Testis (tissue), 2 donors: ENCODE results near the gene NUBP2.

Source experiments
- POLR2A ChIP-seq: fragments of 450-650 bp; IDR thresholded peaks from one replicate; pipeline ENCODE4 v1.6.1; 2017; ENCODE audit warnings: antibody characterized with exemption, mild to moderate bottlenecking, moderate library complexity
- TF ChIP-seq, protein P1 (sequence below), 3 experiments: fragments of 450-650 bp in 2 of 3; fragments of 200-600 bp in 1 of 3; sonication (generic) in 1 of 3; IDR thresholded peaks; one replicate each; pipeline ENCODE4 v1.5.1; 2016 to 2019; ENCODE audit warnings: antibody characterized with exemption in 3 of 3, mild to moderate bottlenecking in 2 of 3, moderate library complexity in 1 of 3

DNA sequence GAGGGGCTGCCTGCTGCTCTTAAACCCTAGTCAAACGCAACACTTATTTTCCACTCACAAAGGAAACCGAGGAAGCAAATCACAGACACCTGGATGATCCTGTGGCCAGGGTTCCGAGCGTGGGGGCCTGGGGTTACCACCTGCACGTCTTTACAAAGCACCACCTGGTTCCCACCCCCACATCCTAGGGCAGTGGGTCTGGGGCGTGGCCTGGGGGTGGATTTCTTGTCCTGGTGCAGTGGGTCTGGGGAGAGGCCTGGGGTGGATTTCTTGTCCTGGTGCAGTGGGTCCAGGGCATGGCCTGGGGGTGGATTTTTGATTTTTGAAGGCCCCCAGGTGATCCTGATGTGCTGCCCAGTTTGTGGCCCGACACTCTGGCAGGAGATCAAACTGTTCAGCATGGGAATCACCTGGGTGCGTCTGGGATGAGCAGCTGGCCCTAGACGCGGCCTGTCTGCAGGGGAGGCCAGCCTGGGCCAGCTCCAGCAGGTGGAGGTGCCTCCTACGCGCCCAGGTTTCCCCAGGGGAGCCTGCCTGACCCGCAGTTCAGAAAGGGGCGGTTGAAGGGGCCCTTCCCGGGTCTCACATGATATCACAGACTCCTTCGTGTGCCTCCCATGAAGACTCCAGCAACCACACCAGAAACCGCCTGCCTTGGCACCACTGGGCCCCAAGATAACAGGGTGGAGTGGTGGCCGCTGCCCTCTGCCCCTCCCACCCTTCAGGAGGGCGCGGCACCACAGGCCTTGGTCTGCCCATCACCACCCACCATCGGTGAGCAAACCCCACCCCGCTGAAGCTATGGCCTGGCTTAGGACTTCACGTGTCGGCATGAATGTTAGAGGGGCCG is 37.6 kb downstream of the NUBP2 start:
- TF ChIP-seq, protein P1, sequence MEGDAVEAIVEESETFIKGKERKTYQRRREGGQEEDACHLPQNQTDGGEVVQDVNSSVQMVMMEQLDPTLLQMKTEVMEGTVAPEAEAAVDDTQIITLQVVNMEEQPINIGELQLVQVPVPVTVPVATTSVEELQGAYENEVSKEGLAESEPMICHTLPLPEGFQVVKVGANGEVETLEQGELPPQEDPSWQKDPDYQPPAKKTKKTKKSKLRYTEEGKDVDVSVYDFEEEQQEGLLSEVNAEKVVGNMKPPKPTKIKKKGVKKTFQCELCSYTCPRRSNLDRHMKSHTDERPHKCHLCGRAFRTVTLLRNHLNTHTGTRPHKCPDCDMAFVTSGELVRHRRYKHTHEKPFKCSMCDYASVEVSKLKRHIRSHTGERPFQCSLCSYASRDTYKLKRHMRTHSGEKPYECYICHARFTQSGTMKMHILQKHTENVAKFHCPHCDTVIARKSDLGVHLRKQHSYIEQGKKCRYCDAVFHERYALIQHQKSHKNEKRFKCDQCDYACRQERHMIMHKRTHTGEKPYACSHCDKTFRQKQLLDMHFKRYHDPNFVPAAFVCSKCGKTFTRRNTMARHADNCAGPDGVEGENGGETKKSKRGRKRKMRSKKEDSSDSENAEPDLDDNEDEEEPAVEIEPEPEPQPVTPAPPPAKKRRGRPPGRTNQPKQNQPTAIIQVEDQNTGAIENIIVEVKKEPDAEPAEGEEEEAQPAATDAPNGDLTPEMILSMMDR (IDR thresholded peaks at IDR 0.05) = no peak
- no peak for TF ChIP-seq POLR2A
